ENCODE data around the gene SNAP29.

DNA sequence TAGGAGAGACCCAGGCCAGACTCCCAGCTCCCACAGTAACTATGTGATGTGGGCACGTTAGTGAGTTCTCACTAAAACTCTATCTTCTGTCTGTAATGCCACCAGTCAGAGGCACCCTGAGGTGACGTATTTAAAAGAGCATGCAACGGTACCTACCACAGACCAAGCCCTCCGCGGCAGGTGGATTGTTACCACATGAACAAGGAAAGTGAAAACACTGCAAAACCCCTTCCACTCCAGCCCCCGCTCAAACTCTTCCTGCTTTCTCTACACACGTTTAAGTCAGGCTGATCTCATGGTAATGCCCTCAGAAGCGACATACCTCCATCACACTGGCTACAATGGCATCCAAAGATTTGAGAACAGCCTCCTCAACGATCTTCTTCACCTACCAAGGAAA is 48.2 kb upstream of the SNAP29 start:
- TF ChIP-seq, protein P1, sequence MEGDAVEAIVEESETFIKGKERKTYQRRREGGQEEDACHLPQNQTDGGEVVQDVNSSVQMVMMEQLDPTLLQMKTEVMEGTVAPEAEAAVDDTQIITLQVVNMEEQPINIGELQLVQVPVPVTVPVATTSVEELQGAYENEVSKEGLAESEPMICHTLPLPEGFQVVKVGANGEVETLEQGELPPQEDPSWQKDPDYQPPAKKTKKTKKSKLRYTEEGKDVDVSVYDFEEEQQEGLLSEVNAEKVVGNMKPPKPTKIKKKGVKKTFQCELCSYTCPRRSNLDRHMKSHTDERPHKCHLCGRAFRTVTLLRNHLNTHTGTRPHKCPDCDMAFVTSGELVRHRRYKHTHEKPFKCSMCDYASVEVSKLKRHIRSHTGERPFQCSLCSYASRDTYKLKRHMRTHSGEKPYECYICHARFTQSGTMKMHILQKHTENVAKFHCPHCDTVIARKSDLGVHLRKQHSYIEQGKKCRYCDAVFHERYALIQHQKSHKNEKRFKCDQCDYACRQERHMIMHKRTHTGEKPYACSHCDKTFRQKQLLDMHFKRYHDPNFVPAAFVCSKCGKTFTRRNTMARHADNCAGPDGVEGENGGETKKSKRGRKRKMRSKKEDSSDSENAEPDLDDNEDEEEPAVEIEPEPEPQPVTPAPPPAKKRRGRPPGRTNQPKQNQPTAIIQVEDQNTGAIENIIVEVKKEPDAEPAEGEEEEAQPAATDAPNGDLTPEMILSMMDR (IDR thresholded peaks at IDR 0.05), result no peak
- TF ChIP-seq, protein P2, sequence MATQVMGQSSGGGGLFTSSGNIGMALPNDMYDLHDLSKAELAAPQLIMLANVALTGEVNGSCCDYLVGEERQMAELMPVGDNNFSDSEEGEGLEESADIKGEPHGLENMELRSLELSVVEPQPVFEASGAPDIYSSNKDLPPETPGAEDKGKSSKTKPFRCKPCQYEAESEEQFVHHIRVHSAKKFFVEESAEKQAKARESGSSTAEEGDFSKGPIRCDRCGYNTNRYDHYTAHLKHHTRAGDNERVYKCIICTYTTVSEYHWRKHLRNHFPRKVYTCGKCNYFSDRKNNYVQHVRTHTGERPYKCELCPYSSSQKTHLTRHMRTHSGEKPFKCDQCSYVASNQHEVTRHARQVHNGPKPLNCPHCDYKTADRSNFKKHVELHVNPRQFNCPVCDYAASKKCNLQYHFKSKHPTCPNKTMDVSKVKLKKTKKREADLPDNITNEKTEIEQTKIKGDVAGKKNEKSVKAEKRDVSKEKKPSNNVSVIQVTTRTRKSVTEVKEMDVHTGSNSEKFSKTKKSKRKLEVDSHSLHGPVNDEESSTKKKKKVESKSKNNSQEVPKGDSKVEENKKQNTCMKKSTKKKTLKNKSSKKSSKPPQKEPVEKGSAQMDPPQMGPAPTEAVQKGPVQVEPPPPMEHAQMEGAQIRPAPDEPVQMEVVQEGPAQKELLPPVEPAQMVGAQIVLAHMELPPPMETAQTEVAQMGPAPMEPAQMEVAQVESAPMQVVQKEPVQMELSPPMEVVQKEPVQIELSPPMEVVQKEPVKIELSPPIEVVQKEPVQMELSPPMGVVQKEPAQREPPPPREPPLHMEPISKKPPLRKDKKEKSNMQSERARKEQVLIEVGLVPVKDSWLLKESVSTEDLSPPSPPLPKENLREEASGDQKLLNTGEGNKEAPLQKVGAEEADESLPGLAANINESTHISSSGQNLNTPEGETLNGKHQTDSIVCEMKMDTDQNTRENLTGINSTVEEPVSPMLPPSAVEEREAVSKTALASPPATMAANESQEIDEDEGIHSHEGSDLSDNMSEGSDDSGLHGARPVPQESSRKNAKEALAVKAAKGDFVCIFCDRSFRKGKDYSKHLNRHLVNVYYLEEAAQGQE (IDR thresholded peaks at IDR 0.05; ENCODE audit: insufficient read depth in 1 of 2, low read depth in 2 of 2, low read length in 1 of 2), result no peak
- TF ChIP-seq POLR2AphosphoS5 (IDR thresholded peaks at IDR 0.05; ENCODE audit: low read depth, low read length) (no peak), TCF7L2 (IDR thresholded peaks at IDR 0.05; ENCODE audit: low read depth, low read length) (no peak)

All from Panc1 (cell line).